HL-60/S4 treated with retinoic acid at 250 ng/mL for 4 days and 3 days (cell line): ENCODE measurements around the gene PDE4B.

Experiments
- in situ Hi-C: fragments of 300-500 bp; cut with MboI; formaldehyde crosslinking; loops from 2 replicates; pipeline ENCODE4 v1.7.0; 2022; ENCODE audit warnings: low sequenced_read_pairs

Gene PDE4B

GRCh38 chr1:65949230-65949626, 156.5 kb downstream of the PDE4B start:
- in situ Hi-C loops: no loop called here

- in situ Hi-C loops: loop anchor here (10.0 to 25.0 kb wide), 2 partner anchors 295 to 512 kb away; no protein-coding TSS in a partner anchor
Measured at GRCh38 chr1:65949933-65950332, 157.2 kb downstream of the PDE4B start.

GRCh38 chr1:65952696-65953095, 160.0 kb downstream of the PDE4B start:
- in situ Hi-C loops: loop anchor here (10.0 to 25.0 kb wide), 2 partner anchors 292 to 510 kb away; no protein-coding TSS in a partner anchor

GRCh38 chr1:65953170-65953569, 160.5 kb downstream of the PDE4B start:
- in situ Hi-C loops: loop anchor here (10.0 to 25.0 kb wide), 2 partner anchors 292 to 509 kb away; no protein-coding TSS in a partner anchor

- in situ Hi-C loops: loop anchor here (10.0 to 25.0 kb wide), 2 partner anchors 290 to 507 kb away; no protein-coding TSS in a partner anchor
Measured at GRCh38 chr1:65955071-65955470, 162.4 kb downstream of the PDE4B start.

GRCh38 chr1:65955503-65955902, 162.8 kb downstream of the PDE4B start:
- in situ Hi-C loops: loop anchor here (10.0 to 25.0 kb wide), 2 partner anchors 289 to 507 kb away; no protein-coding TSS in a partner anchor

DNA sequence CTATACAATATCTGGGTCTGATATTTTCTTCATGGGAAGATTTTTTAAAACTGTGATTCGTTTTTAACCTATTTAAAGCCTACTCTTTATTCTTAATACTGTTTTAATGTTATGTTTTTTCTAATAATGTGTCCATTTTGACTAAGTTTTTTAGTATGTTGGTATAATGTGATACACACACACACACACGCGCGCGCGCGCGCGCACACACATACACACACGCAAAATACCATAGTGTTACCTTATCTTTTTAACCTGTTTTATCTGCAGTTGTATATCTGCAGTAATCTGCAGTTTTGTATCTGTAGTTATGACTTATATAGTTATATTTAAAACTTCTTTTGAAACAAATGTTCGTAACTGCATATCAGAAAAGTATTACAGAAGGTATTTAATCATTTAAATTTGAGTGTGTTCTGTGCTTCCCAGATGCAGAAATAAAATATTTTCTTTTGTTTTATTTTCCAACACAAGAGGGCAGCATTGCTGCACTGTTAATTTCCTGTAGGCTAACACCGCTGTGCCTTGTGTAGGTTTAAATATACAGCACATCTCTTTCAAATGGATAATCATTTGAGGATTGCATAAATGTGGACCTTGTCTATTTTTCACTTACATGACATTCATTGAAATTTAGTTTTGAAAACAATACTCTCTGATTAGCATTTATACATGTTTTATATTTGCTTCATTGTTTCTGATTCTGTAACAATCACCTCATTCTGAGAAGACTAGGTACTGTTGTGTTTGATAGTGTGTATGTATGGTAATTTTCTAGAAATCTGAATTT, 166.1 kb downstream of the PDE4B start:
- in situ Hi-C loops: loop anchor here (10.0 to 25.0 kb wide), 2 partner anchors 286 to 504 kb away; no protein-coding TSS in a partner anchor

- in situ Hi-C loops: loop anchor here (10.0 to 25.0 kb wide), 2 partner anchors 285 to 502 kb away; no protein-coding TSS in a partner anchor
Measured at GRCh38 chr1:65959896-65960567, 167.3 kb downstream of the PDE4B start.

- in situ Hi-C loops: loop anchor here (25.0 kb wide), 1 partner anchor 499 kb away; no protein-coding TSS in a partner anchor
Measured at GRCh38 chr1:65963156-65963888, 170.6 kb downstream of the PDE4B start.

DNA sequence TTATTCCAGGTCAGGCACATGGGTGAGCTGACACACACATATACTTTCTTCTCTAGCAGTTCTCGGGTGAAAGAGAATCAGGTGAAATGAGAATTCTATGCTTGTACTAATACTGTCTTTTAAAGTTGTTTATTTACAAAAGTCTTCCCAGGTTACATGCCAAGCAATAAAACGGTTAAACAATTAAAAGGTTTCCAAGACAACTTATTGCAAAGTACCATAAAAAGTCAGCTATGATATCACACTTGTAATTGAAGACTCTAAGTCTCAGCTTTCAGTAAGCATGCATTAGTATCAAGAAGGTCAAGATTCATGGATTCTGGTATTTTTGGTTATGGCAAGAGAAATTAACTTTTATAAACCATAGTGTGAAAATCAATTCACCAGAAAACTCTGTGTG, 171.4 kb downstream of the PDE4B start:
- in situ Hi-C loops: loop anchor here (25.0 kb wide), 1 partner anchor 498 kb away; no protein-coding TSS in a partner anchor

DNA sequence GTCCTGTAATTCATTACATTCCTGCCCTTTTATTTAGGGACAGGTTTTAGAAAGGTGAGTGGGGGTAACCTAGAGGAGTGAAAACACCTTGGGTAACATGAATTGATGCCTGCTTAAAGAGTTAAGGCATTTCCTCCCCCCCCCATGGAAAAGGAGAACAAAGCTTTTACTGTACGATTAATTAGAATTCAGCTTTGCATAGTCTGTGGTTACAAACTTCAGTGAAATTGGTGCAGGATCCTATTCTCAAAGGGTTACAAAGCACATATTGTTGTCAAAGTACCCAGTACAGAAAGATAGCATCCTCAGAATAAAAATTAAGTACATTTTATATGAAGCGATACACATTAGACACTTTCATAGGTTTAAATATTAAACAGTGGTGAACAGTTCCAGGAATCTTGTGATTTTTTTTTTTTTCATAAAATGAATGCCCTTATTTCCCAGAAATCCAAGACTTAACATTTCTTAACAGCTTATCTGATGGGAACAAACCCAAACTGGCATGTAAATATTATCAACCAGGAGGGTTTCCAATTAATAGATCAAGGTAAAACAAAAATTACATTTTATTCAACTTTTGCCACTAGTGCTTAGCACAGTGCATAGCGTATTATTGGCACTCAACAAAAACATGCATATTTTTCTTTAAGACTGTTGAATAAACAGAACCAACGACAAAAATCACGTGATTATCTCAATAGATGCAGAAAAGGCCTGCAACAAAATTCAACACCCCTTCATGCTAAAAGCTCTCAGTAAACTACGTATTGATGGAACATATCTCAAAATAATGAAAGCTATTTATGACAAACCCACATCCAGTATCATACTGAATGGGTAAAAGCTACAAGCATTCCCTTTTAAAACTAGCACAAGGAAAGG, 172.7 kb downstream of the PDE4B start:
- in situ Hi-C loops: loop anchor here (25.0 kb wide), 1 partner anchor 497 kb away; no protein-coding TSS in a partner anchor

GRCh38 chr1:65967492-65967891, 174.8 kb downstream of the PDE4B start:
- in situ Hi-C loops: loop anchor here (25.0 kb wide), 1 partner anchor 495 kb away; no protein-coding TSS in a partner anchor

GRCh38 chr1:65971547-65971946, 178.9 kb downstream of the PDE4B start:
- in situ Hi-C loops: loop anchor here (25.0 kb wide), 1 partner anchor 491 kb away; no protein-coding TSS in a partner anchor

DNA sequence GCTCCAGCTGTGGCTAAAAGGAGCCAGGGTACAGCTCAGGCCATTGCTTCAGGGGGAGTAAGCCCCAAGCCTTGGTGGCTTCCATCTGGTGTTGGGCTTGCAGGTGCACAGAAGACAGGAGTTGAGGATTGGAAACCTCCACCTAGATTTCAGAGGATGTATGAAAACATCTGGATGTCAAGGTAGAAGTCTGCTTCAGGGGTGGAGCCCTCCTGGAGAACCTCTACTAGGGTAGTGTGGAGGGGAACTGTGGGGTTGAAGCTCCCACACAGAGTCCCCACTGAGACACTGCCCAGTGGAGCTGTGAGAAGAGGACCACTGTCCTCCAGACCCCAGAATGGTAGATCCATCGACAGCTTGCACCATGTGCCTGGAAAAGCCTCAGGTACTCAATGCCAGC, 183.0 kb downstream of the PDE4B start:
- in situ Hi-C loops: no loop called here

DNA sequence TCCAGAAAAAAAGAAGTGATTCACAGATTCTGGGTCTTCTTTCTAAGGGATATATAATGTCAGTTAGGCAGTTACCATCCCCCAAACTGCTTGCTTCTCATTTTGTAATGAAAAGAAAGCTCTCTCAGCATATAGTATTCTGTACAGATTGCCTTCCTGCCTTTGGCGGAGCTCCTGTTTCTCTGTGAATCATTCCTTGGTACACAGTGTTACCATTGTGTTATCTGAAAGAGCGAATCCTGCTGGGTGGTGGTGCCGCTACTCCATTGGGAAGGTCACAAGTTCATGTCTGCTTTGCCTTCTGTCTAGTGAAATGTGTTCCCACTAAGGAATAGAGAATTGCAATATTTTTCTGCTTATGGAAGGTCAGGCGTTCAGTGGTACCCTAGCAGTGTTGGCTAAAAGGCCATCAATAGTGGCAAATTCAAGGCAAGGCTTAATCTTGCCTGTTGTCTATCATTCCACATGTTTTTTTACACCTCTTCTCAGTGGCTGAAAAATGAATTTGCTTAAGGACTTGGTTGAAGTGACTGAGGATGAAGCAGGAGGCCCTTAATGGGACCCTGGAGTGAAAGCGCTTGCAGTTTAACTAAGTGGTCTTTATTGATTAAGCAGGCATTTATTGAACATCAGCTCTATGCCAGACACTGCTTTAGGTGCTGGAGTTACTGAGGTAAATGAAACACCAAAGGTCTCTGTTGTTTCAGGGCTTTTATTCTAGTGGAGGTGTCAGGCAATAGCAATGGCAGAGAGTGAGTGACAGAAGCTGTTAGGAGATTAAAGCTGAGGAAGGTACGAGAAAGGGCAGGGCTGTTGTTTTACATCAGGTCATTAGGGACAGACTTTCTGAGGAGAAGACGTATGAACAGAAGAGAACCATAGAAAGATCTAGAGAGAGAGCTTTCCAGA, 186.7 kb downstream of the PDE4B start:
- in situ Hi-C loops: no loop called here

DNA sequence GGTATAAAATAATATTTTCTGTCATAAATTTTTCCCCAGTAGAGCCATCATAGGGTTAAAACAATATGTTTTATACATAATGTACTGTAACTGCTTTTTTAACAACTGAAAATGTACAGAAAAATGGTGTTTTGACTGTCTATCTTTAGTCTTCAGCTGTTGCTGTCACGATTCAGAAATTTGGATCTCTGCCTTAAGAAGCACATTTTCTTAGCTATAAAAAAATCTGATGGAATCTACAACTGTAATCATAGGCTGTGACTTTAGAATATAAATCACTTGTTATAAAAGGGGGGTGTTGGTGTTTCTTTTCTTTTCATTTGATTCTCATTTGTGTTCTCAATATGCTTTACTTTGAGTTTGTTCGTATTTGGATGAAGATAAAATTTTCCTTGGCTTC, 187.5 kb downstream of the PDE4B start:
- in situ Hi-C loops: no loop called here

GRCh38 chr1:65983500-65983899, 190.8 kb downstream of the PDE4B start:
- in situ Hi-C loops: no loop called here

DNA sequence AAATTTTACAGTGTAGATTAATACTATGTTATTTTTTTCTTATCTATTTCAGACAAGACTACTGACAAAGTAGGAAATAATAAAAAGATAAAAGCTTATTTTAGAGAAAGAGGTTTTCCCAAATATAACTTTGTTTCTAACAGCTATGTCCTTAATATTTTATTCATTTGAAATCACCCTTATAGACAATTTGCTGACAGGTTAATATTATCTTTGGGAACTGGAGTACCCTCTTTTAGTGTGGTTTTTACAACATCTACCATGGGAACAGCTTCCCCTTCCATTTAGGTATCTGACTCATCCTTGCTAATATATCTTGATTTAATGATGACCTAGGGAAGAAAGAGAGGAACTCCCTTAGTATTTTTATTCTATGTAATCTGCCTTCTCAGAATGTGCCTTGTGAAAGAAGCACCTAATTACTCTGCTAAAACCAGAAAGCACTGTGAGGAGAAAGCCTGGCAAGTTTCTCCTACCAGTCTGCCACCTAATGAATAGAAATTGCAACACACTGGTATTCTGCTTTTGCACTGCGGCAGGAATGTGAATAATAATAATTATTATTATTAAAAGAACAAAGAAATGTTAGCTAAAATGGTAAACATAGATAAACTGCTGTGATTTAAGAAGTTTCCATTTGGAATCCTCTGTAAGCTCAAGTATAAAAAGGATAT, 192.8 kb downstream of the PDE4B start:
- in situ Hi-C loops: no loop called here
